BLaER1 (cell line): ENCODE results near the gene MMP28.

Experiments used
- H3K27ac ChIP-seq: shearing (Covaris generic); formaldehyde crosslinking; 2 replicates; pipeline ENCODE4 v1.8.1; 2022
- H3K27me3 ChIP-seq: shearing (Covaris generic); formaldehyde crosslinking; 2 replicates; pipeline ENCODE4 v1.8.1; 2022
- H3K36me3 ChIP-seq: shearing (Covaris generic); formaldehyde crosslinking; 2 replicates; pipeline ENCODE4 v1.8.1; 2022
- H3K4me1 ChIP-seq: shearing (Covaris generic); formaldehyde crosslinking; 2 replicates; pipeline ENCODE4 v1.8.1; 2022
- H3K4me2 ChIP-seq: shearing (Covaris generic); formaldehyde crosslinking; 2 replicates; pipeline ENCODE4 v1.8.1; 2022
- H3K4me3 ChIP-seq: shearing (Covaris generic); formaldehyde crosslinking; 2 replicates; pipeline ENCODE4 v1.8.1; 2022
- H3K9ac ChIP-seq: shearing (Covaris generic); formaldehyde crosslinking; 2 replicates; pipeline ENCODE4 v1.8.1; 2022
- H3K9me3 ChIP-seq: shearing (Covaris generic); formaldehyde crosslinking; 2 replicates; pipeline ENCODE4 v1.8.1; 2022
- H4K20me1 ChIP-seq: shearing (Covaris generic); formaldehyde crosslinking; 2 replicates; pipeline ENCODE4 v1.8.1; 2022
- Cebpa-rat ChIP-seq: shearing (Covaris generic); IDR thresholded peaks from 2 replicates; pipeline ENCODE4 v1.8.1; 2022

MMP28 gene

DNA sequence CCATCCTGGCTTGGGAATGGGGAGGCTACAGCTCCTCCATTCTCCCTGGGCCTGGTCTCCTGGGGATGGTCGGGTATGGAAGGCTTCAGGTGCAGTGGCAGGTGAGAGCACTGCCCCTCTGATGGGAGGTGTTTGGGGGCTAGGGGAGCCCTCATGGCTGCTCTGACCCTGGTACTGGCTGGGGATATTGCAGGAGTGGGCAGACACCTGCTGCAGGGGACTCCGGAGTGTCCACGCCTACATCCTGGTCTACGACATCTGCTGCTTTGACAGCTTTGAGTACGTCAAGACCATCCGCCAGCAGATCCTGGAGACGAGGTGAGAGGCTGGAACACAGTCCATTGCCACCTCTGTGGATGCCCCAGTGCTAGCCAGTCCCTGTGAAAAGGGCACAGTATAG, 55.2 kb downstream of the MMP28 start:
- peaks cover 66% of the 10 kb centered on the region for H4K20me1 ChIP-seq
- peaks cover 40% of the 10 kb centered on the region for H3K27me3 ChIP-seq
- H3K9ac ChIP-seq, result no peak overlapping the region
- 0 out of 2 replicates have a peak, but pooled peaks cover 5% of the 10 kb centered on the region for H3K4me1 ChIP-seq
- no peak overlapping the region for H3K4me2 ChIP-seq
- H3K36me3 ChIP-seq, result peaks cover 4% of the 10 kb centered on the region; the same call in 1 of the 2 replicates
- H3K27ac ChIP-seq, result no peak overlapping the region
- no peak overlapping the region for H3K4me3 ChIP-seq
- H3K9me3 ChIP-seq, result no peaks in the 10 kb centered on the region
- TF ChIP-seq Cebpa-rat, result no peak

- Histone ChIP-seq H4K20me1 (peaks cover 75% of the 10 kb centered on the region), H3K27ac (no peak overlapping the region), H3K27me3 (peaks cover 39% of the 10 kb centered on the region), H3K4me2 (no peak overlapping the region; the same call in 1 of the 2 replicates), H3K9ac (no peak overlapping the region), H3K36me3 (peaks cover 4% of the 10 kb centered on the region; the same call in 1 of the 2 replicates), H3K9me3 (no peaks in the 10 kb centered on the region), H3K4me1 (peaks cover 7% of the 10 kb centered on the region), H3K4me3 (no peak overlapping the region)
- TF ChIP-seq Cebpa-rat, result no peak
Measured at GRCh38 chr17:35738519-35739133, 56.8 kb downstream of the MMP28 start.

DNA sequence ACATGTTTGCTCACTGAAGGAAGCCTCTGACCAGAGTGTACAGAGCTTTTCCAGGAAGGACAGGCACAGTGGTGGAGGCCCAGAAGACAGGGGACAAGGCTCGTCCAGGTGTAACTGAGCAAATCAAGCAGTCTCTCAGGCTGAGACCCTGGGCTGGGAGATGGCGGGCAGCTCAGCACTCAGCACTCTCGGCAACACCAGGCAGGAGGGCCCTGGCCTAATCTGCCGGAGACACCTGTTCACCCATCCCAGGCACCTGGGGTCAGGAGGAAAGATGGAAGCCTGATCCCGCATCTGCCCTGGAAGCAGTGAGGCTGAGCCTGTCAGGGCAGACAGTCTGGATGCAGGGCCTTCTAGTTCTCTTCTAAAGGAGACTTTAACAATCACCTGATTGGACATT, 59.2 kb downstream of the MMP28 start:
- H3K9ac ChIP-seq, result no peak overlapping the region
- no peaks in the 10 kb centered on the region for H3K9me3 ChIP-seq
- H3K4me2 ChIP-seq, result no peak overlapping the region
- H3K4me3 ChIP-seq, result no peak overlapping the region
- H3K27ac ChIP-seq, result no peak overlapping the region
- peaks cover 4% of the 10 kb centered on the region; the same call in 1 of the 2 replicates for H3K36me3 ChIP-seq
- TF ChIP-seq Cebpa-rat, result no peak
- H3K27me3 ChIP-seq, result peaks cover 15% of the 10 kb centered on the region
- peaks cover 67% of the 10 kb centered on the region for H4K20me1 ChIP-seq
- H3K4me1 ChIP-seq, result peaks cover 25% of the 10 kb centered on the region

DNA sequence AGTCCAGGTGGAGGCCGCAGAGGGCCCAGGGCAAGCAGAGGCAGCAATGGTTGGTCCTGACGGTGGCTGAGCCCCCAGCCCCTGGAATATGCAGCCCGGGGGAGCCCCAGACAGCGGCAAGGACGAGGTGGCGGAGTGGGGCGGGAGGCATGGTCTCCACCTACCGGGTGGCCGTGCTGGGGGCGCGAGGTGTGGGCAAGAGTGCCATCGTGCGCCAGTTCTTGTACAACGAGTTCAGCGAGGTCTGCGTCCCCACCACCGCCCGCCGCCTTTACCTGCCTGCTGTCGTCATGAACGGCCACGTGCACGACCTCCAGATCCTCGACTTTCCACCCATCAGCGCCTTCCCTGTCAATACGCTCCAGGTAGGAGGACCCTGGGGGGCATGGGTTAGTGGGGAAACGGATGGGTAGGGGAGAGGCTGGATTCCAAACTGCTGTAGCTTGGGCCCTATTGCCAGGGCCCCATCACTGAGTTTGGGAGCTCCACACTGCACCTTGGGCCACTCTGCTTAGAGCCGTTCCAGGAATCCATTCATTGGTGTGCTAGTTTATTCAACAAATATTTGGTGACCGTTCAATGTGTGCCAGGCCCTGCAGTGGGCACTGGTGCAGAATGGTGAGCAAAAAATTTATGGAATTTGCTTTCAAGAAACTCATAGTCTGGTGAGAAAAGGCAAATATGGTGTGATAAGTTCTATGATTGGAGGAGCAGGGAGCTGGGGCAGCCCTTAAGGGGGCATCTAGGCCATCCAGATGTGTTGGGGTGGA, 60.2 kb downstream of the MMP28 start:
- no peak overlapping the region for H3K27ac ChIP-seq
- peaks cover 4% of the 10 kb centered on the region; the same call in 1 of the 2 replicates for H3K36me3 ChIP-seq
- peaks cover 57% of the 10 kb centered on the region for H4K20me1 ChIP-seq
- H3K4me2 ChIP-seq, result no peak overlapping the region
- H3K9ac ChIP-seq, result no peak overlapping the region
- H3K9me3 ChIP-seq, result no peaks in the 10 kb centered on the region
- no peak overlapping the region for H3K4me3 ChIP-seq
- peaks cover 36% of the 10 kb centered on the region for H3K4me1 ChIP-seq
- TF ChIP-seq Cebpa-rat, result no peak
- peaks cover 5% of the 10 kb centered on the region for H3K27me3 ChIP-seq

DNA sequence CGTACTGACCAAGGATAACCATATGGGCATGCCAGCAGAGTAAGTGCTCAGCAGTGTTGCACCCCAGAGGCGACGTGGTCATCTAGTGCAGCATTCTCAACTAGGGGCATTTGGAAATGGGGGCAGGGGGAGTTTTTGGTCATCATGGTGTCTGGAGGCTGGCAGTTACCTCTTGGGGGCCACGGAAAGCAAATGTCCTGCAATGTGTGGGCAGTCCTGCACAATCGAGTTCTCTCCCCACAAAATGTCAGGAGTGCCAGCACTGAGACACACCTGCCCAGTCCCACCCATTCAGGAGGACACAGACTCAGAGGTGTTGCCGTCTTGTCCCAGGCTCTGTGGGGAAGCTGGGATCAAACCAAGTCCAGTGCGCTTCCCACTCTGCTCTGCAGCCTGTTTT, 61.0 kb downstream of the MMP28 start:
- Histone ChIP-seq H3K27ac (no peak overlapping the region), H3K36me3 (peaks cover 5% of the 10 kb centered on the region; the same call in 1 of the 2 replicates), H3K27me3 (no peaks in the 10 kb centered on the region; the same call in 1 of the 2 replicates), H4K20me1 (peaks cover 48% of the 10 kb centered on the region), H3K4me2 (no peak overlapping the region), H3K4me3 (no peak overlapping the region), H3K9me3 (no peaks in the 10 kb centered on the region), H3K4me1 (peaks cover 41% of the 10 kb centered on the region), H3K9ac (no peak overlapping the region)
- no peak for TF ChIP-seq Cebpa-rat

DNA sequence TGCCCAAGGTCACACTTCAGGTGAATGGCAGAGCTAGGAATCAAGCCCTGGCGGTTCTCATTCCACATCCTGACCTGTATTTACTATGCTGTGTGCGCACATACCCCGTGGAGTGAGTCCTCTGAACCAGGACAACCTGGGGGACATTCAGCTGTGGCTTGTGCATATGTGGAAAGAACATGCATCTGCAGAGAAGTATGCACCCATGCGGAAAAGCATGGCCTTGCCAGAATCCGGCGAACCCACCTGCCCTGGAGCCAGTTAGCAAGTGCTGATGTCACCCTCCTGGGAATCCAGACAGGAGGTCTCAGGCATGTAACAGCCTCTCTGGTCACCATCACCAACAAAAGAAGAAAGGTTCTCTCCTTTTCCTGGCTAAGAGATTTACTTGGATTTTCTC, 62.1 kb downstream of the MMP28 start:
- H3K27ac ChIP-seq, result no peak overlapping the region
- H3K27me3 ChIP-seq, result no peaks in the 10 kb centered on the region
- peaks cover 16% of the 10 kb centered on the region; the same call in 1 of the 2 replicates for H3K36me3 ChIP-seq
- H3K4me1 ChIP-seq, result peaks cover 36% of the 10 kb centered on the region
- H4K20me1 ChIP-seq, result peaks cover 45% of the 10 kb centered on the region
- no peaks in the 10 kb centered on the region for H3K9me3 ChIP-seq
- no peak overlapping the region for H3K9ac ChIP-seq
- TF ChIP-seq Cebpa-rat, result no peak
- peak overlapping the region; percentile 99 for H3K4me2 ChIP-seq
- H3K4me3 ChIP-seq, result peak overlapping the region; percentile 79; the same call in 1 of the 2 replicates

DNA sequence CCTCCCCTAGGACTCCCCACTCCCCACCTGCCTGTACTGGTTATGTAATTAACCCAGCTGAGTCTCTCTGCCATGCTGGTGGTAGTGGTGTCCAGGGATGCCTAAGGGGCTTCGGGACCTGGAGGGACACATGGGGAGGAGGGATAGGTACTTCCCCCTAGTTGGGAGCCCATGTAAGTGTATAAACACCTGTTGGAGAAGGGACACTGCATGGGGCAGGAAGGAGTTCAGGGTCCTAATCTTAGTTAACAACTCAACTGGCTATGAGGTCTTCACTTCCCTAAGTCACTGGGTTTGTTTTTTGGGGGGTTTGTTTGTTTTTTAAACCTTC, 62.7 kb downstream of the MMP28 start:
- TF ChIP-seq Cebpa-rat, result no peak
- Histone ChIP-seq H3K4me3 (peak overlapping the region; percentile 79), H3K4me2 (peak overlapping the region; percentile 99), H3K36me3 (peaks cover 19% of the 10 kb centered on the region; the same call in 1 of the 2 replicates), H3K9ac (peak overlapping the region; percentile 82), H4K20me1 (peaks cover 39% of the 10 kb centered on the region), H3K9me3 (no peaks in the 10 kb centered on the region), H3K27me3 (no peaks in the 10 kb centered on the region), H3K27ac (no peak overlapping the region; the same call in 1 of the 2 replicates), H3K4me1 (peaks cover 36% of the 10 kb centered on the region)

DNA sequence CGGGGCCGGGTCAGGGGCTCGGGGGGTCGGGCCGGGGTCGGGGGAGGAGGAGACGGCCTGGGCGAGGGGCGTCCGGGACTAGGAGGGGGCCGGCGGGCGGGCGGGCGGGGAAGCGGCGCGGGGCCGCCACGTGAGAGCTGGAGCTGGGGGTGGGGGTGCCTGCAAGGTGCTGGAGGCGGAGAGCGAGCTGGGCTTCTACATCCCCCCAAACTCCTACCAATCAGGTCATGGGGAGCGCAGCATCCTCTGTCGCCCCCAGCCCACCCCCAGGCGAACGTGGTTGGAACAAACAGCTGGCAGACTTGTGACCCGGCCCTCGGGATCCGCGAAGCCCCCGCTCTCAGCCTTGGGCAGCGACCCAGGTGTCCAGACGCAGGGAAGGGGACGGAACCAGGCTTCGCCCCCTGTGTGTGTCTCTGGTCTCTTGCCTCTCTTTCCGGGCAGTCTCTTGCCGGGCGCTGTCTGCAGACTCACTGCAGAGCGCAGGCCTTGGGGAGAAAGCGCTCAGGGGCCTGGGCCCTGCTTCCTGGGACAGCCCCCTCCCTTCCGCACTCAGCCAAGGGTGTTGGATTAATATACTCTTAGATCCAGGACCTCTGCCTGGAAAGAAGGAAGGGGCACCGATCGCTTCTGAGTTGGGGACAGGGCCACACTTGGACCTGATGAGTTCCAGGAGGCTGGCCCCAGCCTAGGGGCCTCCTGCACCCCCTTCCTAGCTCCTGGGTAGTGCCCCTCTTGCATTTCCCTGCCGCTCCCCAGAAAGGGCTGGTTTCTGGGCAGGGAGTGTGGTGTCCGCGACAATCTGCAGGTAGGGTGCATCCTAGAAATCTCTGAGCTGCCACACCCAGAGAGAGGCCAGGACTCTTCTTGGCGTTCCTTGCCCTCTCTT, 63.3 kb downstream of the MMP28 start:
- Histone ChIP-seq H3K4me3 (peak overlapping the region; percentile 79), H3K4me2 (peak overlapping the region; percentile 99), H4K20me1 (peaks cover 39% of the 10 kb centered on the region), H3K9me3 (no peaks in the 10 kb centered on the region), H3K27me3 (no peaks in the 10 kb centered on the region), H3K9ac (peak overlapping the region; percentile 82), H3K36me3 (peaks cover 24% of the 10 kb centered on the region; the same call in 1 of the 2 replicates), H3K4me1 (peaks cover 36% of the 10 kb centered on the region), H3K27ac (peak overlapping the region; percentile 69)
- TF ChIP-seq Cebpa-rat, result no peak

GRCh38 chr17:35731239-35731916, 64.1 kb downstream of the MMP28 start, which contains the start of gene RASL10B:
TSS of gene RASL10B (plus strand) at chr17:35731639. CDS start at chr17:35735185, 3,546 bp downstream.
- H4K20me1 ChIP-seq, result peaks cover 47% of the 10 kb centered on the region
- H3K9ac ChIP-seq, result peak within 1 kb of the TSS; percentile 82
- peak within 1 kb of the TSS; percentile 99 for H3K4me2 ChIP-seq
- H3K4me3 ChIP-seq, result peak within 1 kb of the TSS; percentile 79
- H3K27ac ChIP-seq, result peak within 1 kb of the TSS; percentile 69
- H3K27me3 ChIP-seq, result no peaks in the 10 kb centered on the region
- no peaks in the 10 kb centered on the region for H3K9me3 ChIP-seq
- H3K4me1 ChIP-seq, result peaks cover 44% of the 10 kb centered on the region
- no peak for TF ChIP-seq Cebpa-rat
- H3K36me3 ChIP-seq, result peaks cover 31% of the 10 kb centered on the region; the same call in 1 of the 2 replicates
